Right atrium auricular region (tissue), 2 donors: ENCODE measurements around the gene HYKK. TPM values are rescaled to one million over a fixed set of nuclear protein-coding genes. Genes with fewer than 3 reads are reported as not detected.

ENCODE experiments used
- DNase-seq: peaks from one replicate; pipeline ENCODE4 v3.0.0-alpha.2; 2019; ENCODE audit warnings: low spot score
- H3K27ac ChIP-seq, 2 donors: fragments of 200-600 bp; sonication (generic); 1 replicate in 1 of 2; 2 replicates in 1 of 2; pipeline ENCODE4 v1.5.1; 2016 to 2019
- H3K27me3 ChIP-seq, 2 donors: fragments of 200-600 bp; sonication (generic); one replicate each; pipeline versions ENCODE4 v1.5.1 to v1.6.0; 2017 to 2019
- H3K36me3 ChIP-seq: fragments of 200-600 bp; sonication (generic); one replicate; pipeline ENCODE4 v1.5.1; 2016
- H3K4me1 ChIP-seq, 2 donors: fragments of 200-600 bp; sonication (generic); one replicate each; pipeline versions ENCODE4 v1.5.1 to v1.6.0; 2017 to 2019
- H3K4me3 ChIP-seq, 2 donors: fragments of 200-600 bp; sonication (generic); 1 replicate in 1 of 2; 2 replicates in 1 of 2; pipeline ENCODE4 v1.5.1; 2017 to 2019; ENCODE audit warnings: mild to moderate bottlenecking in 1 of 2, moderate library complexity in 1 of 2
- H3K9me3 ChIP-seq, 2 donors: fragments of 200-600 bp; sonication (generic); one replicate each; pipeline ENCODE4 v1.5.1; 2019
- total RNA-seq, 2 donors: library from RNA; depleted of rRNA; stranded (reverse); fragments of >200 nt; gene quantifications; one replicate each; pipeline ENCODE4 v1.1.0, GENCODE V29; 2016
- TF ChIP-seq, protein P1 (sequence below), 2 donors: fragments of 200-600 bp; sonication (generic); IDR thresholded peaks; one replicate each; pipeline ENCODE4 v1.5.1; 2019; ENCODE audit warnings: antibody characterized with exemption in 2 of 2

Gene HYKK
- total RNA-seq, 2 donors from 2014 or later = 6.1 to 12.5 TPM

DNA sequence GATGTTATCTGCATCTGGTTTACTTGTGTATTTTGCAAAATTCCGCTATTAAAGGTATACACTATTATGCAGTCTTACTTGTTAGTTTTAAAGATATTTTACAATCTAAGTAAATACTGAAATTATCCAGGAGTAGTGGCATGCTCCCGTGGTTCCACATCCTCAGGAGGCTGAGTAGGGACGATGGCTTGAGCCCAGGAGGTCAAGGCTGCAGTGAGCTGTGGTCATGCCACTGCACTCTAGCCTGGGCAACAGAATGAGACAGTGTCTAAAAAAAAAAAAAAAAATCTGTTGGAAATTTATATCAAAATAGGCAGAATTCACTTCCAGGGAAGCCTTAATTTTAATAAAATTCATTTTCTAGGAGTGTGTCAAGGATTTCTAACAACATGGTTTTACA, 27.7 kb upstream of the HYKK start:
- Histone ChIP-seq H3K27ac (no peak overlapping the region), H3K9me3 (no peaks in the 10 kb centered on the region), H3K27me3 (no peaks in the 10 kb centered on the region), H3K4me3 (no peak overlapping the region), H3K36me3 (peaks cover 57% of the 10 kb centered on the region), H3K4me1 (no peaks in the 10 kb centered on the region)
- no peak for DNase-seq
- TF ChIP-seq, protein P1, sequence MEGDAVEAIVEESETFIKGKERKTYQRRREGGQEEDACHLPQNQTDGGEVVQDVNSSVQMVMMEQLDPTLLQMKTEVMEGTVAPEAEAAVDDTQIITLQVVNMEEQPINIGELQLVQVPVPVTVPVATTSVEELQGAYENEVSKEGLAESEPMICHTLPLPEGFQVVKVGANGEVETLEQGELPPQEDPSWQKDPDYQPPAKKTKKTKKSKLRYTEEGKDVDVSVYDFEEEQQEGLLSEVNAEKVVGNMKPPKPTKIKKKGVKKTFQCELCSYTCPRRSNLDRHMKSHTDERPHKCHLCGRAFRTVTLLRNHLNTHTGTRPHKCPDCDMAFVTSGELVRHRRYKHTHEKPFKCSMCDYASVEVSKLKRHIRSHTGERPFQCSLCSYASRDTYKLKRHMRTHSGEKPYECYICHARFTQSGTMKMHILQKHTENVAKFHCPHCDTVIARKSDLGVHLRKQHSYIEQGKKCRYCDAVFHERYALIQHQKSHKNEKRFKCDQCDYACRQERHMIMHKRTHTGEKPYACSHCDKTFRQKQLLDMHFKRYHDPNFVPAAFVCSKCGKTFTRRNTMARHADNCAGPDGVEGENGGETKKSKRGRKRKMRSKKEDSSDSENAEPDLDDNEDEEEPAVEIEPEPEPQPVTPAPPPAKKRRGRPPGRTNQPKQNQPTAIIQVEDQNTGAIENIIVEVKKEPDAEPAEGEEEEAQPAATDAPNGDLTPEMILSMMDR (IDR thresholded peaks at IDR 0.05) = no peak

DNA sequence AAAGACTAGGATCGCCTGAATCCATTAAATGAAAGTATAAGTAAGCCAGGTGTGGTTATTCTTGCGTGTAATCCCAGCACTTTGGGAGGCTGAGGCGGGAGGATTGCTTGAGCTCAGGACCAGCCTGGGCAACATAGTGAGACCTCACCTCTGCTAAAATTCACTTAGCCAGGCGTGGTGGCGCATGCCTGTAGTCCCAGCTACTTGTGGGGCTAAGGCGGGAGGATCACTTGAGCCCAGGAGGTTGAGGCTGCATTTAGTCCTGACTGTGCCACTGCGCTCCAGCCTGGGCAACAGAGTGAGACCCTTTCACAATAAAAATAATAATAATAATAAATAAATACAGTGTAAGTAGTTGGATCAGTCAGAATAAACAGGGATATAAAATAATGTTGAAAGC, 25.5 kb upstream of the HYKK start:
- no peaks in the 10 kb centered on the region for H3K27me3 ChIP-seq
- H3K9me3 ChIP-seq = no peaks in the 10 kb centered on the region
- H3K4me1 ChIP-seq = no peaks in the 10 kb centered on the region
- no peak for DNase-seq
- H3K27ac ChIP-seq = no peak overlapping the region
- no peak overlapping the region for H3K4me3 ChIP-seq
- H3K36me3 ChIP-seq = peaks cover 61% of the 10 kb centered on the region
- TF ChIP-seq, protein P1 (IDR thresholded peaks at IDR 0.05) = no peak

DNA sequence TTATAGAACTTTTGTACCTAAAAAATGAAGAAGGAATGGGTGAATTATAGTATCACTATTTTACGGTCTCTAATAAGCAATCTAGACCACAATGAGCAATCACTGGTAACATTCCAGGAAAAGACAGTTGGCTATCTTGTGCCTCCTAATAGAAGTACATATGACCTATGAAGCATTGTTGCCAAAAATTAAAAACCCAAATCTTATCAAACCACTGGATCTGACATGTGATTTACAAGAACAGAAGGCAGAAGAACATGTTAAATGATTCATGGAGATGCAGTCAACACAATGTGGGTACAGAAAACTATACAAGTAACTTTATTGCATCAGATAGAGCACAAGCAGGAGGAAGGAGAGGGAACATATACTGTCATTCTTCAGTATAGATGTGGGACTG, 14.5 kb upstream of the HYKK start:
- no peak for DNase-seq
- Histone ChIP-seq H3K36me3 (peaks cover 57% of the 10 kb centered on the region), H3K27me3 (no peaks in the 10 kb centered on the region), H3K4me1 (no peaks in the 10 kb centered on the region), H3K4me3 (no peak overlapping the region), H3K9me3 (no peaks in the 10 kb centered on the region), H3K27ac (no peak overlapping the region)
- TF ChIP-seq, protein P1 (IDR thresholded peaks at IDR 0.05) = no peak

DNA sequence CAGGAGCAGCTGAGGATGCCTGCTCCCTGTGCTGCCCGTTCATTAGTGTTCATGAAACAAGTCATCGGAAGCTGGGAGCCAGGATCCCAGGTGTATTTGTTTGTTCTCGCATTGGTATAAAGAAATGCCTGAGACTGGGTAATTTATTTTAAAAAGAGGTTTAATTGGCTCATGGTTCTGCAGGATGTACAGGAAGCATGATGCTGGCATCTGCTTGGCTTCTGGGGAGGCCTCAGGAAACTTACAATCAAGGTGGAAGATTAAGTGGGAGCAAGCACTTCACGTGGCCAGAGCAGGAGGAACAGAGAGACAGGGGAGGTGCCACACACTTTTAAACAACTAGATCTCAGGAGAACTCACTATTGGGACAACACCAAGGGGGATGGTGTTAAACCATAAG, 5.5 kb upstream of the HYKK start:
- TF ChIP-seq, protein P1 (IDR thresholded peaks at IDR 0.05) = no peak
- Histone ChIP-seq H3K4me3 (no peak overlapping the region), H3K9me3 (no peaks in the 10 kb centered on the region), H3K4me1 (no peaks in the 10 kb centered on the region), H3K36me3 (peaks cover 14% of the 10 kb centered on the region), H3K27me3 (no peaks in the 10 kb centered on the region), H3K27ac (no peak overlapping the region)
- no peak for DNase-seq

DNA sequence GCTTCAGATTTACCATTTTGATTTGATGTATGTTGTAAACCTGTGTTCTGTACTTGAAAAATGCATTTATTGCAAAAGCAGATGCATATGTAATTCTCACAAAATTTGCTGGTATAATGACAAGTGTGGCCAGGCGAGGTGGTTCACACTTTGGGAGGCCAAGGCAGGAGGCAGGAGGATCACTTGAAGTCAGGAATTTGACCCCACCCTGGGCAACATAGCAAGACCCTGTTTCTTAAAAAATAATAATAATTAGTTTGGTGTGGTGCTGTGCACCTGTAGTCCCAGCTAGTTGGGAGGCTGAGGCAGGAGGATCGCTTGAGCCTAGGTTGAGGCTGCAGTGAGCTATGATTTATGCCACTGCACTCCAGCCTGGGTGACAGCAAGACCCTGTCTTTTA, 4.7 kb upstream of the HYKK start:
- Histone ChIP-seq H3K9me3 (no peaks in the 10 kb centered on the region), H3K27ac (no peak overlapping the region), H3K4me3 (no peak overlapping the region), H3K4me1 (peaks cover 0 to under 1% of the 10 kb centered on the region in 2 donors), H3K36me3 (peaks cover 14% of the 10 kb centered on the region), H3K27me3 (no peaks in the 10 kb centered on the region)
- DNase-seq = no peak
- TF ChIP-seq, protein P1 (IDR thresholded peaks at IDR 0.05) = no peak

DNA sequence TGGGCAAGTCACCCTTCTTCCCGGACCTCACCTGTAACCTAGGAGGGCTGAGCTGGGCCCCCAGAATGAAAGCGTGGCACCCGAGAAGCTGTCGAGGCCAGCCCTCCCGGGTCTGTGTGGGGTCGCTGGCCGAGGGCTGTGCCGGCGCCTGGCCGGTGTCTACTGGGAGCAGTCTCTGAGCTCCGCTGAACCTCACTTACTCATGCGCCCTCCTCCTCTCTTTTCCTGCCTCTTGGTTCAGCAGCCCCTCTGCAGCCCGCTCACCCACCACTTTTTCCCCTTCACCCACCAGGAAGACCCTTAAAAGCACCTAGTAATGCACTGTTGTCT, 419 bp downstream of the HYKK start:
- Histone ChIP-seq H3K4me3 (peak overlapping the region; percentile 70 to 86), H3K27ac (peak overlapping the region; percentile 65 to 75), H3K9me3 (no peaks in the 10 kb centered on the region), H3K36me3 (no peaks in the 10 kb centered on the region), H3K27me3 (no peaks in the 10 kb centered on the region), H3K4me1 (peaks cover 0 to 9% of the 10 kb centered on the region in 2 donors)
- TF ChIP-seq, protein P1 (IDR thresholded peaks at IDR 0.05) = no peak
- DNase-seq = no peak
